ENCODE results near the gene LIME1. TPM values are rescaled to one million over a fixed set of nuclear protein-coding genes. Genes with fewer than 3 reads are reported as not detected.

Gene LIME1
- total and polyA plus RNA-seq, 9 of the 15 experiments (the other 6 are each of a cell fraction or from before 2014, with no cell fraction given): 0.11 to 17.1 (median 2.8) TPM; not detected in 2

- no peak for TF ChIP-seq ZFP30 (CRISPR knock-in tag; IDR thresholded peaks at IDR 0.05; ENCODE audit: borderline replicate concordance)
Observed at GRCh38 chr20:63752411-63753101, 16.1 kb downstream of the LIME1 start (continued).

- H4K20me1 ChIP-seq (replicated peaks; ENCODE audit: control insufficient read depth, insufficient read depth, low read length): no peaks in the 10 kb centered on the region
- no peak overlapping the region for H3K27ac ChIP-seq (ENCODE audit: extremely low read depth, low read depth, low read length)
- H3K36me3 ChIP-seq (ENCODE audit: control insufficient read depth, insufficient read depth, low read length): no peaks in the 10 kb centered on the region
- no peak overlapping the region for H3K9ac ChIP-seq (ENCODE audit: insufficient read depth in 1 of 2, low read depth in 2 of 2, low read length in 2 of 2)
- POLR2A ChIA-PET: no interaction called here
- peaks cover 9 to 48% of the 10 kb centered on the region in 2 experiments for H3K4me1 ChIP-seq (replicated peaks in 1 of 2; ENCODE audit: control insufficient read depth in 2 of 2, insufficient read depth in 2 of 2, low read length in 2 of 2)
- CTCF ChIA-PET (ENCODE audit: low intra/inter-chr PET ratio): no interaction called here
- DNase-seq (ENCODE audit: extremely low read depth in 1 of 4, low spot score in 3 of 4) (no peak), FAIRE-seq (no peak), ATAC-seq (no peak)
- intact Hi-C loops (cut with micrococcal nuclease) (no loop called here), in situ Hi-C loops (cut with MboI) (no loop called here)
- H3K9me3 ChIP-seq (replicated peaks; ENCODE audit: control insufficient read depth, insufficient read depth, low read depth, low read length): no peaks in the 10 kb centered on the region
- no peak overlapping the region for H2AFZ ChIP-seq (ENCODE audit: low read depth, low read length)
- no TSS peak for BruUV-seq (replicated peaks)
- H3K4me2 ChIP-seq (ENCODE audit: insufficient read depth, low read length): no peak overlapping the region
- H3K4me3 ChIP-seq: no peak overlapping the region
- no peaks in the 10 kb centered on the region for H3K79me2 ChIP-seq (ENCODE audit: control insufficient read depth, insufficient read depth, low read length)
- H3K9me1 ChIP-seq (ENCODE audit: control insufficient read depth, insufficient read depth, low read length): no peaks in the 10 kb centered on the region
- no peaks in the 10 kb centered on the region for H3K27me3 ChIP-seq (ENCODE audit: control insufficient read depth in 2 of 2, insufficient read depth in 2 of 2, low read length in 2 of 2)
- 74% methylated on average over 13 of the region's 13 CpGs for WGBS (ENCODE audit: insufficient coverage, low coverage, missing lambda C conversion rate)
- no peak for TF ChIP-seq KDM2B (CRISPR knock-in tag; IDR thresholded peaks at IDR 0.05)
- TF ChIP-seq ZNF23 (CRISPR knock-in tag; IDR thresholded peaks at IDR 0.05): no peak
- no peak for TF ChIP-seq ATF7 (IDR thresholded peaks at IDR 0.05)
- no peak for TF ChIP-seq FOSL1 (tag; conservative IDR thresholded peaks at IDR 0.05)
- TF ChIP-seq ZNF212 (CRISPR knock-in tag; IDR thresholded peaks at IDR 0.05): no peak
- no peak for TF ChIP-seq MYNN (IDR thresholded peaks at IDR 0.05)
- no peak for TF ChIP-seq MYNN (CRISPR knock-in tag; IDR thresholded peaks at IDR 0.05)
- no peak for TF ChIP-seq HIVEP1 (CRISPR knock-in tag; IDR thresholded peaks at IDR 0.05)
- no peak for TF ChIP-seq SIX5 (IDR thresholded peaks at IDR 0.05; ENCODE audit: borderline replicate concordance in 1 of 2, insufficient read depth in 1 of 2, low read depth in 1 of 2, low read length in 2 of 2)
- TF ChIP-seq CCNT2 (IDR thresholded peaks at IDR 0.05; ENCODE audit: borderline replicate concordance, extremely low read depth, insufficient read length, low read depth, low read length): no peak
- no peak for TF ChIP-seq AFF1 (IDR thresholded peaks at IDR 0.05; ENCODE audit: low read depth in 1 of 2, partially characterized antibody in 2 of 2)
- no peak for TF ChIP-seq UBTF (IDR thresholded peaks at IDR 0.05; ENCODE audit: borderline replicate concordance in 1 of 2, low read depth in 2 of 2, low read length in 2 of 2)
Observed at GRCh38 chr20:63753381-63753780, 16.9 kb downstream of the LIME1 start.
